Regular cardiac myocyte (primary cell): ENCODE data around the gene ZNF234. TPM values are rescaled to one million over a fixed set of nuclear protein-coding genes. Genes with fewer than 3 reads are reported as not detected.

ENCODE experiments used
- total RNA-seq: library from RNA; depleted of rRNA; stranded (reverse); fragments of >200 nt; gene quantifications from 2 replicates; pipeline ENCODE4 v1.2.3, GENCODE V29; 2014

Gene ZNF234
- total RNA-seq = 9.6 and 15.5 TPM in 2 replicates

GRCh38 chr19:44141191-44142058 lies at the start of gene ZNF234:
TSS of gene ZNF234 (plus strand) at chr19:44141554. CDS start at chr19:44144633, 3,079 bp downstream.

GRCh38 chr19:44093931-44094765 lies 47.2 kb upstream of the ZNF234 start, which contains the start of gene ZNF224:
TSS of gene ZNF224 (plus strand) at chr19:44094361. CDS start at chr19:44097874, 3,513 bp downstream.

GRCh38 chr19:44113138-44113783 lies 28.1 kb upstream of the ZNF234 start, which contains the start of gene ZNF225:
TSS of gene ZNF225 (plus strand) at chr19:44113399. CDS start at chr19:44115828, 2,429 bp downstream.

GRCh38 chr19:44164673-44165512 lies 23.5 kb downstream of the ZNF234 start, which contains the start of gene ZNF226:
TSS of gene ZNF226 (plus strand) at chr19:44165100. CDS start at chr19:44170081, 4,981 bp downstream.

Other genes with a start within 250 kb of the ZNF234 start
- 18.6 and 18.8 TPM in 2 replicates for gene ZNF45, start 206.3 kb upstream of the ZNF234 start, total RNA-seq
- gene ZNF221, start 190.3 kb upstream of the ZNF234 start, total RNA-seq = 5.9 and 9.6 TPM in 2 replicates
- gene ZNF155, start 157.4 kb upstream of the ZNF234 start, total RNA-seq = 5.8 and 8.5 TPM in 2 replicates
- gene ZNF230, start 138.6 kb upstream of the ZNF234 start, total RNA-seq = 3.1 and 4.5 TPM in 2 replicates
- 6.3 and 6.5 TPM in 2 replicates for gene ZNF222, start 116.2 kb upstream of the ZNF234 start, total RNA-seq
- gene ZNF223, start 89.5 kb upstream of the ZNF234 start, total RNA-seq = 4.2 and 5.4 TPM in 2 replicates
- gene ZNF284, start 69.4 kb upstream of the ZNF234 start, total RNA-seq = 2.5 and 3.7 TPM in 2 replicates
- gene ZNF224, start 47.2 kb upstream of the ZNF234 start, total RNA-seq = 20.9 and 34.7 TPM in 2 replicates
- 5.2 and 6.5 TPM in 2 replicates for gene ZNF225, start 28.2 kb upstream of the ZNF234 start, total RNA-seq
- gene ZNF226, start 23.5 kb downstream of the ZNF234 start, total RNA-seq = 15.9 and 21.7 TPM in 2 replicates
- 17.2 and 17.3 TPM in 2 replicates for gene ZNF227, start 71.0 kb downstream of the ZNF234 start, total RNA-seq
- 0.38 and 0.85 TPM in 2 replicates for gene ZNF233, start 118.3 kb downstream of the ZNF234 start, total RNA-seq
- gene ZNF235, start 163.5 kb downstream of the ZNF234 start, total RNA-seq = 2.3 and 5.1 TPM in 2 replicates
- gene ZNF112, start 215.1 kb downstream of the ZNF234 start, total RNA-seq = 7.1 and 9.9 TPM in 2 replicates